Testis (tissue), 2 donors: ENCODE data around the gene PXDN.

ENCODE experiments used
- POLR2A ChIP-seq: fragments of 450-650 bp; IDR thresholded peaks from one replicate; pipeline ENCODE4 v1.6.1; 2017; ENCODE audit warnings: antibody characterized with exemption, mild to moderate bottlenecking, moderate library complexity
- TF ChIP-seq, protein P1 (sequence below), 3 experiments: fragments of 450-650 bp in 2 of 3; fragments of 200-600 bp in 1 of 3; sonication (generic) in 1 of 3; IDR thresholded peaks; one replicate each; pipeline ENCODE4 v1.5.1; 2016 to 2019; ENCODE audit warnings: antibody characterized with exemption in 3 of 3, mild to moderate bottlenecking in 2 of 3, moderate library complexity in 1 of 3

DNA sequence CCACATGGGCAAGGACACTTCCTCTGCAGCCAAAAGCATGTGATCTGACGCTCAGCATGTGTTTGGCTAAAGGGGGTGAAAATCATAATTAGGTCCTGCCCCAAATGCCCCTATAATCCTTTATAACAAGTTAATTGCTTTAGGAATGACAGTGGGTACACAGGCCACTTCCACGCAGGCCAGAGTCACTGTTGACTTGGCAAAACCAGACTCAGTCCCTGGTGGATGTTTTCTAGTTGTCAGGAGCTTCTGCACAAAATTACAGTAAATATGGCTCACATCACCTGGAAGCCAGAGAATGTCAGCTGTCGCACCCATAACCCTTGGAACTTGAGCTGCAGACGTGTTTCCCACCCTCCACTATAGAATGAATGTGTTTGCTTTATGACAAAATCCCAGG is 13.3 kb upstream of the PXDN start:
- TF ChIP-seq POLR2A: no peak
- TF ChIP-seq, protein P1, sequence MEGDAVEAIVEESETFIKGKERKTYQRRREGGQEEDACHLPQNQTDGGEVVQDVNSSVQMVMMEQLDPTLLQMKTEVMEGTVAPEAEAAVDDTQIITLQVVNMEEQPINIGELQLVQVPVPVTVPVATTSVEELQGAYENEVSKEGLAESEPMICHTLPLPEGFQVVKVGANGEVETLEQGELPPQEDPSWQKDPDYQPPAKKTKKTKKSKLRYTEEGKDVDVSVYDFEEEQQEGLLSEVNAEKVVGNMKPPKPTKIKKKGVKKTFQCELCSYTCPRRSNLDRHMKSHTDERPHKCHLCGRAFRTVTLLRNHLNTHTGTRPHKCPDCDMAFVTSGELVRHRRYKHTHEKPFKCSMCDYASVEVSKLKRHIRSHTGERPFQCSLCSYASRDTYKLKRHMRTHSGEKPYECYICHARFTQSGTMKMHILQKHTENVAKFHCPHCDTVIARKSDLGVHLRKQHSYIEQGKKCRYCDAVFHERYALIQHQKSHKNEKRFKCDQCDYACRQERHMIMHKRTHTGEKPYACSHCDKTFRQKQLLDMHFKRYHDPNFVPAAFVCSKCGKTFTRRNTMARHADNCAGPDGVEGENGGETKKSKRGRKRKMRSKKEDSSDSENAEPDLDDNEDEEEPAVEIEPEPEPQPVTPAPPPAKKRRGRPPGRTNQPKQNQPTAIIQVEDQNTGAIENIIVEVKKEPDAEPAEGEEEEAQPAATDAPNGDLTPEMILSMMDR (IDR thresholded peaks at IDR 0.05): no peak
